ENCODE measurements around the gene KIF25.

The KIF25 gene

DNA sequence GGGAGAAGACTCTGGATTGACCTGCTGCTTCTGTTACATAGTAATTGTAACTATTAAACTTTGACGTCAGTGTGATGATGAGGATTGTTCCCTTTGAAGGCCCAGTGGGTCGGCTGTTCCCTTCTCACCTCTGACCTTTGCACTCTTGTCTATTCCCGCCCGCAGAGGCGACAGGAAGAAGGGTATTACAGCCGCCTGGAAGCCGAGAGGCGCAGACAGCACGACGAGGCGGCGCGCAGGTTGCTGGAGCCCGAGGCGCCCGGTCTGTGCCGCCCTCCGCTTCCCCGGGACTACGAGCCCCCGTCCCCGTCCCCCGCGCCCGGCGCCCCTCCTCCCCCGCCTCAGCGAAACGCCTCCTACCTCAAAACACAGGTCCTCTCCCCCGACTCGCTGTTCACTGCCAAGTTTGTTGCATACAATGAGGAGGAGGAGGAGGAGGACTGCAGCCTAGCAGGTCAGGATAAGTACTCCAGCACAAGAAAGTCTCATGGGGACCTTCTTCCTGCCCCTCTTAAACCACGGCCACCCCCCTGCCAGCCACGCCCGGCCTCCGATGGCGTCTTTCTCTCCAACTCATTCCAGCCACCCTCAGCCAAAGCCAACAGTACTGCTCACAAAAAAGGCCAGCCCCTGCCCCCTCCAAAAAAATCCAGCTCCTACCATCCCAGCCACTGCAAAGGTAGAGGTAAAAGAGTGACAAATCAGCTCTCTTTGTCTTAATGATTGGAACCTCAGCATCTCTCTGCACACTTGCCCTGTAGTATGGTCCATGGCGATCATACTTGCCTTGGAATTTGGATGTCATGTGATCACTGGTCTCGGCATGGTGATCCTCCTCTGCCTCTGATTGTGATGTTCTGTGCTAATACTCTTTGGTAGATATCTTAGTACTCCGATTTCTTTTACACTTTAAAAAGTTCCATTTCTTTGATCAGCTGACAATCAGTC lies 31.6 kb upstream of the KIF25 start:
- TF ChIP-seq SIN3A (IDR thresholded peaks at IDR 0.05; ENCODE audit: borderline replicate concordance, insufficient read depth, low read length) = no peak
- TF ChIP-seq TAF1 (IDR thresholded peaks at IDR 0.05; ENCODE audit: borderline replicate concordance, insufficient read depth, low read length) = no peak
- no peak for TF ChIP-seq FOXP2 (optimal IDR thresholded peaks at IDR 0.05; ENCODE audit: borderline replicate concordance, extremely low read depth, extremely low read length, insufficient read depth)
- TF ChIP-seq, protein P1, sequence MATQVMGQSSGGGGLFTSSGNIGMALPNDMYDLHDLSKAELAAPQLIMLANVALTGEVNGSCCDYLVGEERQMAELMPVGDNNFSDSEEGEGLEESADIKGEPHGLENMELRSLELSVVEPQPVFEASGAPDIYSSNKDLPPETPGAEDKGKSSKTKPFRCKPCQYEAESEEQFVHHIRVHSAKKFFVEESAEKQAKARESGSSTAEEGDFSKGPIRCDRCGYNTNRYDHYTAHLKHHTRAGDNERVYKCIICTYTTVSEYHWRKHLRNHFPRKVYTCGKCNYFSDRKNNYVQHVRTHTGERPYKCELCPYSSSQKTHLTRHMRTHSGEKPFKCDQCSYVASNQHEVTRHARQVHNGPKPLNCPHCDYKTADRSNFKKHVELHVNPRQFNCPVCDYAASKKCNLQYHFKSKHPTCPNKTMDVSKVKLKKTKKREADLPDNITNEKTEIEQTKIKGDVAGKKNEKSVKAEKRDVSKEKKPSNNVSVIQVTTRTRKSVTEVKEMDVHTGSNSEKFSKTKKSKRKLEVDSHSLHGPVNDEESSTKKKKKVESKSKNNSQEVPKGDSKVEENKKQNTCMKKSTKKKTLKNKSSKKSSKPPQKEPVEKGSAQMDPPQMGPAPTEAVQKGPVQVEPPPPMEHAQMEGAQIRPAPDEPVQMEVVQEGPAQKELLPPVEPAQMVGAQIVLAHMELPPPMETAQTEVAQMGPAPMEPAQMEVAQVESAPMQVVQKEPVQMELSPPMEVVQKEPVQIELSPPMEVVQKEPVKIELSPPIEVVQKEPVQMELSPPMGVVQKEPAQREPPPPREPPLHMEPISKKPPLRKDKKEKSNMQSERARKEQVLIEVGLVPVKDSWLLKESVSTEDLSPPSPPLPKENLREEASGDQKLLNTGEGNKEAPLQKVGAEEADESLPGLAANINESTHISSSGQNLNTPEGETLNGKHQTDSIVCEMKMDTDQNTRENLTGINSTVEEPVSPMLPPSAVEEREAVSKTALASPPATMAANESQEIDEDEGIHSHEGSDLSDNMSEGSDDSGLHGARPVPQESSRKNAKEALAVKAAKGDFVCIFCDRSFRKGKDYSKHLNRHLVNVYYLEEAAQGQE (IDR thresholded peaks at IDR 0.05; ENCODE audit: insufficient read depth in 1 of 2, low read depth in 2 of 2, low read length in 2 of 2) = no peak
- no peak for TF ChIP-seq POLR2AphosphoS5 (IDR thresholded peaks at IDR 0.05; ENCODE audit: low read depth, low read length)

DNA sequence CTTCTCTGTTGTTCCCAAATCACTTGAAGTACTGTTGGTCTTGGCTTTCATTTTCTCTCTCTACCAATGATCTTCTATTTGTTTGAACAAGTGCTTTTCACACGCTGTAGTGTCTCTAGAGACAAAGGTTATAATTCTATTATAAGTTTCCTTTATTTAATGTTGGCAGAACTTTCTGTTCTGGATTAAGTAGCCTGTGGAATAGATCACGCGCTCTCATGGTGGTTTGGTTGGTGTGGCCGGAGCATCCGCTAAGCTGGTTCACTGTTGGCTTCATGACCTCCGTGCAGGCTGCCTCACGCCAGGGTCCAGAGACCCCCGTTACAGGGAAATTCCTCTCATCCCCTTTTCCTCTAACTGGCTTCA lies 30.9 kb upstream of the KIF25 start:
- TF ChIP-seq, protein P1 (IDR thresholded peaks at IDR 0.05; ENCODE audit: insufficient read depth in 1 of 2, low read depth in 2 of 2, low read length in 2 of 2) = no peak
- TF ChIP-seq TAF1 (IDR thresholded peaks at IDR 0.05; ENCODE audit: borderline replicate concordance, insufficient read depth, low read length) (no peak), SIN3A (IDR thresholded peaks at IDR 0.05; ENCODE audit: borderline replicate concordance, insufficient read depth, low read length) (no peak), FOXP2 (optimal IDR thresholded peaks at IDR 0.05; ENCODE audit: borderline replicate concordance, extremely low read depth, extremely low read length, insufficient read depth) (no peak), POLR2AphosphoS5 (IDR thresholded peaks at IDR 0.05; ENCODE audit: low read depth, low read length) (no peak)

DNA sequence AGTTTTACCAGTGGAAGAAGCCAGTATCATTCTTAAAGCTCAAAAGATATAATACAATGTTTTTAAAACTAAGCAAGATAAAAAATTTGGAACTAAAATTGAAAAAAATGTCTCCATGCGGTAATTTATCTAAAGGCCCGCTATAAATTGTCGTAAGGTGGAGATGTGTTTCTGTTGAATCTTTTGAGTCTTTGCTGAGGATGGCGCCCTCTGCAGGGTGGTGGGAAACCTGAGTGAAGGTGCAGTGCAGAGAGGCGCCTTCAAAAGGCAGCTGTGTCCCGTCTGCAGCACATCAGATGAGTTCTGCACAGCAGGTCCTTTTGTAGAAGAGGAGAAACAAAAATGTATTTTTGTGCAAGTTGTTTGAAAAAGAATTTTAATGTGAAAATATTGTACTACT lies 29.4 kb upstream of the KIF25 start:
- TF ChIP-seq, protein P1 (IDR thresholded peaks at IDR 0.05; ENCODE audit: insufficient read depth in 1 of 2, low read depth in 2 of 2, low read length in 2 of 2) = no peak
- TF ChIP-seq SIN3A (IDR thresholded peaks at IDR 0.05; ENCODE audit: borderline replicate concordance, insufficient read depth, low read length) = no peak
- no peak for TF ChIP-seq TAF1 (IDR thresholded peaks at IDR 0.05; ENCODE audit: borderline replicate concordance, insufficient read depth, low read length)
- TF ChIP-seq POLR2AphosphoS5 (IDR thresholded peaks at IDR 0.05; ENCODE audit: low read depth, low read length) = no peak
- no peak for TF ChIP-seq FOXP2 (optimal IDR thresholded peaks at IDR 0.05; ENCODE audit: borderline replicate concordance, extremely low read depth, extremely low read length, insufficient read depth)

DNA sequence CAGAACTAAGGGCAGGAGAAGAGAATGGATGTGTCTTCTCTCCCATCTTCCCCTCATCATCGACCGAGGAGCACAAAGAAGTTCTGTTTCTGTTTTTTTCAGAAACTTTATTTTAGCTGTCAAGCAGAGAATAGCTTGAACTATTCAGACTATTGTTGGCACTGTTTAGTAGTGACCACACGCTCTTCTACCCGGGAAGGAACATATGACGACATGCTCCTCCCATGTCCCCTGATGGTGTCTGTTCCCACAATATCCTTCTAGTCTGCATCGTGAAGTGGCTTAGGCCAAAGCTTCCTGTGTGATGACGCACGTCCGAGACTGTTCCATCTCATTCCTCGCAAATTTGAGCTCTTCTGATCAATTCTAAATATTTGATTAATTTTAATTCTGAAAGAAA lies 27.2 kb upstream of the KIF25 start:
- TF ChIP-seq POLR2AphosphoS5 (IDR thresholded peaks at IDR 0.05; ENCODE audit: low read depth, low read length) (no peak), TAF1 (IDR thresholded peaks at IDR 0.05; ENCODE audit: borderline replicate concordance, insufficient read depth, low read length) (no peak), FOXP2 (optimal IDR thresholded peaks at IDR 0.05; ENCODE audit: borderline replicate concordance, extremely low read depth, extremely low read length, insufficient read depth) (no peak), SIN3A (IDR thresholded peaks at IDR 0.05; ENCODE audit: borderline replicate concordance, insufficient read depth, low read length) (no peak)
- TF ChIP-seq, protein P1 (IDR thresholded peaks at IDR 0.05; ENCODE audit: insufficient read depth in 1 of 2, low read depth in 2 of 2, low read length in 2 of 2) = no peak

Data from PFSK-1 (cell line).